ENCODE measurements around the gene DNAJB8. TPM values are rescaled to one million over a fixed set of nuclear protein-coding genes. Genes with fewer than 3 reads are reported as not detected.
A peak's percentile ranks its signal among the peaks of the same experiment; 100 is the strongest.

DNAJB8 gene
- polyA plus RNA-seq, 3 donors from 2014 or later, result not detected

- no peaks in the 10 kb centered on the region for H3K36me3 Mint-ChIP-seq
- no peak overlapping the region for H3K27ac Mint-ChIP-seq
- no peaks in the 10 kb centered on the region for H3K9me3 Mint-ChIP-seq
Measured at GRCh38 chr3:128473737-128474136, 7.0 kb upstream of the DNAJB8 start.

GRCh38 chr3:128473180-128473519, 6.5 kb upstream of the DNAJB8 start:
- no peak for DNase-seq
- no peak overlapping the region for H3K4me3 Mint-ChIP-seq
- H3K27me3 Mint-ChIP-seq (ENCODE audit: low read depth in 3 of 3), result peaks cover 0 to 7% (median 6%) of the 10 kb centered on the region in 3 donors
- H3K36me3 Mint-ChIP-seq, result no peaks in the 10 kb centered on the region
- H3K4me1 Mint-ChIP-seq, result no peaks in the 10 kb centered on the region
- no peak overlapping the region for H3K27ac Mint-ChIP-seq
- H3K9me3 Mint-ChIP-seq, result no peaks in the 10 kb centered on the region

More at GRCh38 chr3:128473737-128474136, 7.0 kb upstream of the DNAJB8 start:
- Mint-ChIP-seq H3K4me3 (no peak overlapping the region), H3K4me1 (no peaks in the 10 kb centered on the region), H3K27me3 (ENCODE audit: low read depth in 3 of 3) (peaks cover 0 to 7% (median 7%) of the 10 kb centered on the region in 3 donors)
- no peak for DNase-seq

- H3K9me3 Mint-ChIP-seq, result no peaks in the 10 kb centered on the region
- H3K27ac Mint-ChIP-seq, result no peak overlapping the region
- H3K4me3 Mint-ChIP-seq, result no peak overlapping the region
- no peaks in the 10 kb centered on the region for H3K4me1 Mint-ChIP-seq
- no peak for DNase-seq
- peaks cover 0 to 7% (median 4%) of the 10 kb centered on the region in 3 donors for H3K27me3 Mint-ChIP-seq (ENCODE audit: low read depth in 3 of 3)
- H3K36me3 Mint-ChIP-seq, result no peaks in the 10 kb centered on the region
Measured at GRCh38 chr3:128472449-128473179, 5.9 kb upstream of the DNAJB8 start.

GRCh38 chr3:128471720-128472119, 5.0 kb upstream of the DNAJB8 start:
- Mint-ChIP-seq H3K27ac (no peak overlapping the region), H3K4me3 (no peak overlapping the region), H3K27me3 (ENCODE audit: low read depth in 3 of 3) (peaks cover 0 to 11% (median 10%) of the 10 kb centered on the region in 3 donors), H3K4me1 (peaks cover 1 to 8% of the 10 kb centered on the region in 2 donors), H3K9me3 (no peaks in the 10 kb centered on the region), H3K36me3 (no peaks in the 10 kb centered on the region)
- DNase-seq, result no peak

GRCh38 chr3:128471110-128471509, 4.4 kb upstream of the DNAJB8 start:
- no peak for DNase-seq
- Mint-ChIP-seq H3K27me3 (ENCODE audit: low read depth in 3 of 3) (peaks cover 0 to 11% (median 10%) of the 10 kb centered on the region in 3 donors), H3K36me3 (no peaks in the 10 kb centered on the region), H3K9me3 (no peaks in the 10 kb centered on the region), H3K4me3 (no peak overlapping the region), H3K4me1 (peaks cover 1 to 10% of the 10 kb centered on the region in 2 donors), H3K27ac (no peak overlapping the region)

- peaks cover 0 to 13% (median 11%) of the 10 kb centered on the region in 3 donors for H3K27me3 Mint-ChIP-seq (ENCODE audit: low read depth in 3 of 3)
- no peak overlapping the region for H3K27ac Mint-ChIP-seq
- DNase-seq, result no peak
- H3K9me3 Mint-ChIP-seq, result no peaks in the 10 kb centered on the region
- no peaks in the 10 kb centered on the region for H3K36me3 Mint-ChIP-seq
- peaks cover 1 to 10% of the 10 kb centered on the region in 2 donors for H3K4me1 Mint-ChIP-seq
- H3K4me3 Mint-ChIP-seq, result no peak overlapping the region
Measured at GRCh38 chr3:128470134-128470899, 3.6 kb upstream of the DNAJB8 start.

GRCh38 chr3:128469556-128469955, 2.9 kb upstream of the DNAJB8 start:
- Mint-ChIP-seq H3K36me3 (no peaks in the 10 kb centered on the region), H3K27ac (no peak overlapping the region), H3K9me3 (no peaks in the 10 kb centered on the region), H3K4me1 (peaks cover 1 to 10% of the 10 kb centered on the region in 2 donors), H3K4me3 (no peak overlapping the region), H3K27me3 (ENCODE audit: low read depth in 3 of 3) (peaks cover 0 to 14% (median 12%) of the 10 kb centered on the region in 3 donors)
- DNase-seq, result no peak

- Mint-ChIP-seq H3K27ac (no peak overlapping the region), H3K9me3 (no peaks in the 10 kb centered on the region), H3K4me3 (no peak overlapping the region), H3K27me3 (ENCODE audit: low read depth in 3 of 3) (peaks cover 0 to 15% (median 14%) of the 10 kb centered on the region in 3 donors), H3K36me3 (no peaks in the 10 kb centered on the region), H3K4me1 (peaks cover 1 to 10% of the 10 kb centered on the region in 2 donors)
- DNase-seq, result no peak
Measured at GRCh38 chr3:128468791-128469527, 2.3 kb upstream of the DNAJB8 start.

- DNase-seq, result no peak
- no peaks in the 10 kb centered on the region for H3K36me3 Mint-ChIP-seq
- H3K27ac Mint-ChIP-seq, result no peak overlapping the region
- peaks cover 1 to 10% of the 10 kb centered on the region in 2 donors for H3K4me1 Mint-ChIP-seq
- H3K4me3 Mint-ChIP-seq, result no peak overlapping the region
- peaks cover 0 to 15% (median 11%) of the 10 kb centered on the region in 3 donors for H3K27me3 Mint-ChIP-seq (ENCODE audit: low read depth in 3 of 3)
- H3K9me3 Mint-ChIP-seq, result no peaks in the 10 kb centered on the region
Measured at GRCh38 chr3:128468285-128468790, 1.6 kb upstream of the DNAJB8 start.

GRCh38 chr3:128464702-128465101, 2.0 kb downstream of the DNAJB8 start:
- DNase-seq, result no peak
- H3K4me3 Mint-ChIP-seq, result no peak overlapping the region
- no peak overlapping the region for H3K27ac Mint-ChIP-seq
- H3K4me1 Mint-ChIP-seq, result peaks cover 1 to 10% of the 10 kb centered on the region in 2 donors
- no peaks in the 10 kb centered on the region for H3K36me3 Mint-ChIP-seq
- no peaks in the 10 kb centered on the region for H3K9me3 Mint-ChIP-seq
- peaks cover 0 to 20% (median 15%) of the 10 kb centered on the region in 3 donors for H3K27me3 Mint-ChIP-seq (ENCODE audit: low read depth in 3 of 3)

- DNase-seq, result no peak
- peaks cover 1 to 10% of the 10 kb centered on the region in 2 donors for H3K4me1 Mint-ChIP-seq
- H3K4me3 Mint-ChIP-seq, result no peak overlapping the region
- no peaks in the 10 kb centered on the region for H3K9me3 Mint-ChIP-seq
- no peak overlapping the region for H3K27ac Mint-ChIP-seq
- peaks cover under 1 to 20% (median 15%) of the 10 kb centered on the region in 3 donors for H3K27me3 Mint-ChIP-seq (ENCODE audit: low read depth in 3 of 3)
- no peaks in the 10 kb centered on the region for H3K36me3 Mint-ChIP-seq
Measured at GRCh38 chr3:128464188-128464587, 2.5 kb downstream of the DNAJB8 start.

- no peaks in the 10 kb centered on the region for H3K9me3 Mint-ChIP-seq
- H3K27me3 Mint-ChIP-seq (ENCODE audit: low read depth in 3 of 3), result peaks cover 2 to 24% (median 15%) of the 10 kb centered on the region in 3 donors
- no peaks in the 10 kb centered on the region for H3K36me3 Mint-ChIP-seq
- peaks cover 1 to 10% of the 10 kb centered on the region in 2 donors for H3K4me1 Mint-ChIP-seq
- no peak overlapping the region for H3K4me3 Mint-ChIP-seq
- no peak for DNase-seq
- H3K27ac Mint-ChIP-seq, result peak overlapping the region in 1 of 6 donors; percentile 79
Measured at GRCh38 chr3:128463771-128464170, 2.9 kb downstream of the DNAJB8 start.

GRCh38 chr3:128463354-128463753, 3.3 kb downstream of the DNAJB8 start:
- Mint-ChIP-seq H3K9me3 (no peaks in the 10 kb centered on the region), H3K27ac (no peak overlapping the region), H3K36me3 (no peaks in the 10 kb centered on the region), H3K4me1 (peaks cover 1 to 10% of the 10 kb centered on the region in 2 donors), H3K27me3 (ENCODE audit: low read depth in 3 of 3) (peaks cover 2 to 26% (median 17%) of the 10 kb centered on the region in 3 donors), H3K4me3 (no peak overlapping the region)
- no peak for DNase-seq
